ENCODE results near the gene ARMH4. TPM values are rescaled to one million over a fixed set of nuclear protein-coding genes. Genes with fewer than 3 reads are reported as not detected.

The ARMH4 gene
- total RNA-seq, 1 experiment from 2014 or later, result 42.6 TPM

- no peak overlapping the region for H4K8ac ChIP-seq (replicated peaks; ENCODE audit: insufficient read length, low read depth, low read length)
- H2AK5ac ChIP-seq (ENCODE audit: insufficient read length, low read length), result no peak overlapping the region
- no peak overlapping the region for H2BK12ac ChIP-seq (ENCODE audit: insufficient read length, low read depth, low read length)
- no peak for TF ChIP-seq CTCF (conservative IDR thresholded peaks at IDR 0.05)
- H3K23me2 ChIP-seq (ENCODE audit: insufficient read length, low read depth, low read length, poor library complexity, severe bottlenecking), result no peaks in the 10 kb centered on the region
- no peaks in the 10 kb centered on the region for H3K27me3 ChIP-seq (ENCODE audit: insufficient read depth, low read length)
- DNase-seq, result no peak
- H3K56ac ChIP-seq (ENCODE audit: insufficient read length, low read depth, low read length), result no peak overlapping the region
- H3K9me3 ChIP-seq (ENCODE audit: control insufficient read depth, low read depth, low read length), result no peaks in the 10 kb centered on the region
- H3K27ac ChIP-seq (ENCODE audit: insufficient read length, low read depth, low read length), result no peak overlapping the region
- H3K9ac ChIP-seq (ENCODE audit: extremely low read depth, insufficient read length, low read length), result no peak overlapping the region
- no peak overlapping the region for H3K4me2 ChIP-seq (ENCODE audit: insufficient read depth, insufficient read length, low read length)
- no peaks in the 10 kb centered on the region for H3K36me3 Mint-ChIP-seq (ENCODE audit: insufficient read depth in 1 of 3, low read depth in 3 of 3)
- no peak overlapping the region for H3K4me3 Mint-ChIP-seq
- no peak overlapping the region for H3T11ph ChIP-seq (ENCODE audit: low read length)
- no peak overlapping the region for H2BK20ac ChIP-seq (ENCODE audit: low read depth, low read length, poor library complexity, severe bottlenecking)
- peaks cover 9 to 14% of the 10 kb centered on the region in 2 experiments for H3K4me1 Mint-ChIP-seq
- no peak overlapping the region for H2AFZ ChIP-seq (ENCODE audit: low read length)
- H3K79me2 ChIP-seq (ENCODE audit: insufficient read depth, low read length), result no peaks in the 10 kb centered on the region
- peaks cover 2% of the 10 kb centered on the region; the same call in 1 of the 2 replicates for H3K4me1 ChIP-seq (ENCODE audit: insufficient read depth, low read length)
- no peak overlapping the region for H2BK120ac ChIP-seq (ENCODE audit: low read depth, low read length, poor library complexity, severe bottlenecking)
- H3K27me3 Mint-ChIP-seq (ENCODE audit: low read depth), result no peaks in the 10 kb centered on the region
- no peak overlapping the region for H3K4ac ChIP-seq (ENCODE audit: low read depth, low read length)
- peak overlapping the region in 1 of 3 experiments; percentile 85; a peak in 2 of 7 replicates for H3K27ac Mint-ChIP-seq
- H2BK15ac ChIP-seq (ENCODE audit: low read depth, low read length), result no peak overlapping the region
- H3K9me3 Mint-ChIP-seq, result no peaks in the 10 kb centered on the region
- H4K20me1 ChIP-seq (ENCODE audit: control insufficient read depth, insufficient read depth, insufficient read length), result no peaks in the 10 kb centered on the region
- no peak overlapping the region for H3K23ac ChIP-seq (ENCODE audit: insufficient read length, low read depth, low read length)
- no peak overlapping the region for H4K91ac ChIP-seq (ENCODE audit: insufficient read length, low read depth, low read length)
- H4K5ac ChIP-seq (ENCODE audit: insufficient read length, low read depth, low read length), result no peak overlapping the region
- H3K18ac ChIP-seq (ENCODE audit: insufficient read length, low read depth, low read length), result no peak overlapping the region
- H3K79me1 ChIP-seq (ENCODE audit: insufficient read depth, low read depth, low read length, poor library complexity, severe bottlenecking), result no peaks in the 10 kb centered on the region
- WGBS (ENCODE audit: extremely low coverage, insufficient read length, low lambda C conversion rate), result no CpG with 5 or more reads among the region's 8 CpGs
- H3K14ac ChIP-seq (ENCODE audit: insufficient read depth, low read length), result no peak overlapping the region; the same call in 1 of the 2 replicates
- H2BK5ac ChIP-seq (ENCODE audit: insufficient read length, low read length), result no peak overlapping the region
Observed at GRCh38 chr14:57982804-57983634, 169.0 kb downstream of the ARMH4 start.

All from H9 (cell line).